H9 (cell line): Measurements from ENCODE around the gene WDR59. TPM values are rescaled to one million over a fixed set of nuclear protein-coding genes. Genes with fewer than 3 reads are reported as not detected.

Source experiments
- DNase-seq: peaks from one replicate; pipeline ENCODE4 v3.0.0-alpha.2; 2017
- H2AFZ ChIP-seq: one replicate; pipeline ENCODE4 v1.6.1; 2013; ENCODE audit warnings: mild to moderate bottlenecking, low read length, control low read depth, moderate library complexity
- H2AK5ac ChIP-seq: 2 replicates; pipeline ENCODE4 v1.6.1; 2013; ENCODE audit warnings: low read length, control low read depth, mixed read lengths; ENCODE audit not compliant: insufficient read length
- H2BK120ac ChIP-seq: one replicate; pipeline ENCODE4 v1.6.1; 2013; ENCODE audit warnings: low read depth, mild to moderate bottlenecking, low read length, control low read depth, inconsistent platforms; ENCODE audit not compliant: poor library complexity, severe bottlenecking
- H2BK12ac ChIP-seq: 2 replicates; pipeline ENCODE4 v1.6.1; 2013; ENCODE audit warnings: low read length, control low read depth, mixed read lengths, low read depth; ENCODE audit not compliant: insufficient read length
- H2BK15ac ChIP-seq: 2 replicates; pipeline ENCODE4 v1.6.1; 2013; ENCODE audit warnings: low read depth, low read length, control low read depth
- H2BK20ac ChIP-seq: one replicate; pipeline ENCODE4 v1.6.1; 2013; ENCODE audit warnings: low read depth, mild to moderate bottlenecking, low read length, control low read depth, inconsistent platforms; ENCODE audit not compliant: poor library complexity, severe bottlenecking
- H2BK5ac ChIP-seq: 2 replicates; pipeline ENCODE4 v1.6.1; 2013; ENCODE audit warnings: low read length, control low read depth, mixed read lengths; ENCODE audit not compliant: insufficient read length
- H3K14ac ChIP-seq: 2 replicates; pipeline ENCODE4 v1.6.1; 2013; ENCODE audit warnings: low read length, control low read depth; ENCODE audit not compliant: insufficient read depth
- H3K18ac ChIP-seq: 2 replicates; pipeline ENCODE4 v1.6.1; 2013; ENCODE audit warnings: low read depth, mild to moderate bottlenecking, mixed read lengths, low read length, control low read depth; ENCODE audit not compliant: insufficient read length
- H3K23ac ChIP-seq: 2 replicates; pipeline ENCODE4 v1.6.1; 2013; ENCODE audit warnings: low read length, control low read depth, mixed read lengths, low read depth; ENCODE audit not compliant: insufficient read length
- H3K23me2 ChIP-seq: 2 replicates; pipeline ENCODE4 v1.6.1; 2013; ENCODE audit warnings: low read depth, mild to moderate bottlenecking, mixed read lengths, low read length, control low read depth; ENCODE audit not compliant: insufficient read length, poor library complexity, severe bottlenecking
- H3K27ac ChIP-seq: 2 replicates; pipeline ENCODE4 v1.5.1; 2013; ENCODE audit warnings: low read length, control low read depth, mixed read lengths, low read depth; ENCODE audit not compliant: insufficient read length
- H3K27me3 ChIP-seq: 2 replicates; pipeline ENCODE4 v1.6.1; 2013; ENCODE audit warnings: low read length, control low read depth, inconsistent platforms; ENCODE audit not compliant: insufficient read depth
- H3K4ac ChIP-seq: 2 replicates; pipeline ENCODE4 v1.6.1; 2013; ENCODE audit warnings: low read depth, mild to moderate bottlenecking, control low read depth, inconsistent platforms, low read length, moderate library complexity
- H3K4me1 ChIP-seq: 2 replicates; pipeline ENCODE4 v1.6.1; 2013; ENCODE audit warnings: low read length, control low read depth, inconsistent platforms; ENCODE audit not compliant: insufficient read depth
- H3K4me2 ChIP-seq: 2 replicates; pipeline ENCODE4 v1.6.1; 2013; ENCODE audit warnings: low read length, control low read depth, mixed read lengths; ENCODE audit not compliant: insufficient read length, insufficient read depth
- H3K56ac ChIP-seq: 2 replicates; pipeline ENCODE4 v1.6.1; 2013; ENCODE audit warnings: low read depth, mild to moderate bottlenecking, mixed read lengths, low read length, control low read depth; ENCODE audit not compliant: insufficient read length
- H3K79me1 ChIP-seq: 2 replicates; pipeline ENCODE4 v1.6.1; 2013; ENCODE audit warnings: low read depth, mild to moderate bottlenecking, moderate library complexity, low read length, control low read depth, inconsistent platforms; ENCODE audit not compliant: insufficient read depth, poor library complexity, severe bottlenecking
- H3K79me2 ChIP-seq: 2 replicates; pipeline ENCODE4 v1.6.1; 2013; ENCODE audit warnings: low read length, control low read depth, inconsistent platforms; ENCODE audit not compliant: insufficient read depth
- H3K9ac ChIP-seq: 2 replicates; pipeline ENCODE4 v1.6.1; 2013; ENCODE audit warnings: low read length, control low read depth, mixed read lengths; ENCODE audit not compliant: insufficient read length; ENCODE audit errors: extremely low read depth
- H3K9me3 ChIP-seq: one replicate; pipeline ENCODE4 v1.6.1; 2013; ENCODE audit warnings: low read depth, low read length, inconsistent platforms; ENCODE audit not compliant: control insufficient read depth
- H3T11ph ChIP-seq: one replicate; pipeline ENCODE4 v1.6.1; 2013; ENCODE audit warnings: mild to moderate bottlenecking, low read length, control low read depth, inconsistent platforms
- H4K20me1 ChIP-seq: one replicate; pipeline ENCODE4 v1.6.1; 2013; ENCODE audit not compliant: control insufficient read depth, insufficient read length, insufficient read depth
- H4K5ac ChIP-seq: 2 replicates; pipeline ENCODE4 v1.6.1; 2013; ENCODE audit warnings: low read depth, mild to moderate bottlenecking, mixed read lengths, low read length, control low read depth; ENCODE audit not compliant: insufficient read length
- H4K8ac ChIP-seq: replicated peaks from 2 replicates; pipeline ENCODE4 v1.6.1; 2013; ENCODE audit warnings: low read length, control low read depth, mixed read lengths, low read depth; ENCODE audit not compliant: insufficient read length
- H4K91ac ChIP-seq: 2 replicates; pipeline ENCODE4 v1.6.1; 2013; ENCODE audit warnings: low read depth, mild to moderate bottlenecking, moderate library complexity, mixed read lengths, low read length, control low read depth; ENCODE audit not compliant: insufficient read length
- H3K27ac Mint-ChIP-seq, 3 experiments: 2 replicates in 2 of 3; 3 replicates in 1 of 3; pipeline ENCODE4 v1.8.0; 2020 to 2021; ENCODE audit warnings: mixed read lengths in 3 of 3, mild to moderate bottlenecking in 1 of 3, moderate library complexity in 1 of 3
- H3K27me3 Mint-ChIP-seq: 2 replicates; pipeline ENCODE4 v1.8.0; 2021; ENCODE audit warnings: low read depth, mild to moderate bottlenecking, moderate library complexity, mixed read lengths
- H3K36me3 Mint-ChIP-seq, 3 experiments: 2 replicates in 2 of 3; 3 replicates in 1 of 3; pipeline ENCODE4 v1.8.0; 2020 to 2021; ENCODE audit warnings: low read depth in 3 of 3, mixed read lengths in 3 of 3; ENCODE audit not compliant: insufficient read depth in 1 of 3
- H3K4me1 Mint-ChIP-seq, 2 experiments: 2 replicates each; pipeline ENCODE4 v1.8.0; 2020; ENCODE audit warnings: mixed read lengths in 2 of 2
- H3K4me3 Mint-ChIP-seq, 2 experiments: 2 replicates in 1 of 2; 3 replicates in 1 of 2; pipeline ENCODE4 v1.8.0; 2020 to 2021; ENCODE audit warnings: mild to moderate bottlenecking in 2 of 2, mixed read lengths in 2 of 2, moderate library complexity in 1 of 2
- H3K9me3 Mint-ChIP-seq, 2 experiments: 2 replicates in 1 of 2; 3 replicates in 1 of 2; pipeline ENCODE4 v1.8.0; 2020; ENCODE audit warnings: mild to moderate bottlenecking in 2 of 2, mixed read lengths in 2 of 2, moderate library complexity in 1 of 2
- whole genome bisulfite sequencing: extraction: QIAGEN DNeasy Blood & Tissue Kit; methylation state at CpG from one replicate; pipeline ENCODE4 v1.1.7; 2013; ENCODE audit warnings: missing lambda C conversion rate, low lambda C conversion rate, mixed read lengths; ENCODE audit not compliant: insufficient read length; ENCODE audit errors: extremely low coverage; 5-methylcytosine and 5-hydroxymethylcytosine counted together
- total RNA-seq: library from RNA; stranded (reverse); gene quantifications from 2 replicates; pipeline ENCODE4 v1.2.1, GENCODE V29; 2021
- TF ChIP-seq, protein P1 (sequence below): fragments of 200-600 bp; sonication (generic); conservative IDR thresholded peaks from 3 replicates; pipeline ENCODE4 v1.8.0; 2021; ENCODE audit warnings: antibody characterized with exemption, mild to moderate bottlenecking

Gene WDR59
- total RNA-seq, 1 experiment from 2014 or later, result 97.5 TPM

GRCh38 chr16:74926805-74927204 is 58.1 kb downstream of the WDR59 start:
- Histone ChIP-seq H3K56ac (no peak overlapping the region), H4K91ac (no peak overlapping the region), H2BK20ac (no peak overlapping the region), H2BK12ac (no peak overlapping the region), H3K27ac (no peak overlapping the region), H2BK15ac (no peak overlapping the region), H2AK5ac (no peak overlapping the region), H3K79me1 (no peaks in the 10 kb centered on the region), H3K23me2 (no peaks in the 10 kb centered on the region), H3K4me2 (no peak overlapping the region), H2BK120ac (no peak overlapping the region), H3T11ph (no peak overlapping the region), H2AFZ (no peak overlapping the region), H3K27me3 (no peaks in the 10 kb centered on the region), H4K5ac (no peak overlapping the region), H3K4me1 (no peaks in the 10 kb centered on the region), H3K9me3 (no peaks in the 10 kb centered on the region), H3K79me2 (no peaks in the 10 kb centered on the region), H3K18ac (no peak overlapping the region), H3K4ac (no peak overlapping the region), H3K23ac (no peak overlapping the region), H4K20me1 (no peaks in the 10 kb centered on the region), H4K8ac (no peak overlapping the region), H3K9ac (no peak overlapping the region), H2BK5ac (no peak overlapping the region), H3K14ac (no peak overlapping the region)
- DNase-seq, result no peak
- no CpG with 5 or more reads among the region's 3 CpGs for WGBS
- H3K27ac Mint-ChIP-seq, result no peak overlapping the region
- no peaks in the 10 kb centered on the region for H3K27me3 Mint-ChIP-seq
- no peak overlapping the region for H3K4me3 Mint-ChIP-seq
- H3K4me1 Mint-ChIP-seq, result no peaks in the 10 kb centered on the region
- no peaks in the 10 kb centered on the region for H3K9me3 Mint-ChIP-seq
- peaks cover 16 to 56% (median 34%) of the 10 kb centered on the region in 3 experiments; a peak in 6 of 7 replicates for H3K36me3 Mint-ChIP-seq
- TF ChIP-seq, protein P1, sequence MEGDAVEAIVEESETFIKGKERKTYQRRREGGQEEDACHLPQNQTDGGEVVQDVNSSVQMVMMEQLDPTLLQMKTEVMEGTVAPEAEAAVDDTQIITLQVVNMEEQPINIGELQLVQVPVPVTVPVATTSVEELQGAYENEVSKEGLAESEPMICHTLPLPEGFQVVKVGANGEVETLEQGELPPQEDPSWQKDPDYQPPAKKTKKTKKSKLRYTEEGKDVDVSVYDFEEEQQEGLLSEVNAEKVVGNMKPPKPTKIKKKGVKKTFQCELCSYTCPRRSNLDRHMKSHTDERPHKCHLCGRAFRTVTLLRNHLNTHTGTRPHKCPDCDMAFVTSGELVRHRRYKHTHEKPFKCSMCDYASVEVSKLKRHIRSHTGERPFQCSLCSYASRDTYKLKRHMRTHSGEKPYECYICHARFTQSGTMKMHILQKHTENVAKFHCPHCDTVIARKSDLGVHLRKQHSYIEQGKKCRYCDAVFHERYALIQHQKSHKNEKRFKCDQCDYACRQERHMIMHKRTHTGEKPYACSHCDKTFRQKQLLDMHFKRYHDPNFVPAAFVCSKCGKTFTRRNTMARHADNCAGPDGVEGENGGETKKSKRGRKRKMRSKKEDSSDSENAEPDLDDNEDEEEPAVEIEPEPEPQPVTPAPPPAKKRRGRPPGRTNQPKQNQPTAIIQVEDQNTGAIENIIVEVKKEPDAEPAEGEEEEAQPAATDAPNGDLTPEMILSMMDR, result no peak
